Endothelial cell of umbilical vein (primary cell): ENCODE measurements around the gene RAB18.

Experiments
- EZH2 ChIP-seq: IDR thresholded peaks from 2 replicates; pipeline ENCODE4 v1.6.1; 2012; ENCODE audit warnings: borderline replicate concordance, low read depth, mild to moderate bottlenecking, moderate library complexity, low read length, inconsistent platforms; ENCODE audit not compliant: severe bottlenecking
- FOS ChIP-seq: IDR thresholded peaks from 2 replicates; pipeline ENCODE4 v1.6.1; 2011; ENCODE audit warnings: mild to moderate bottlenecking, low read length, moderate library complexity, borderline replicate concordance; ENCODE audit not compliant: insufficient read depth
- JUN ChIP-seq: IDR thresholded peaks from 2 replicates; pipeline ENCODE4 v1.6.1; 2011; ENCODE audit warnings: borderline replicate concordance, low read depth; ENCODE audit not compliant: insufficient read length, insufficient read depth
- MYC ChIP-seq: IDR thresholded peaks from one replicate; pipeline ENCODE4 v1.6.1; 2011; ENCODE audit warnings: mild to moderate bottlenecking, low read depth, low read length
- POLR2A ChIP-seq: IDR thresholded peaks from 2 replicates; pipeline ENCODE4 v1.6.1; 2012; ENCODE audit warnings: low read depth, mild to moderate bottlenecking, control low read depth, low read length
- POLR2AphosphoS5 ChIP-seq: IDR thresholded peaks from 2 replicates; pipeline ENCODE4 v1.6.1; 2012; ENCODE audit warnings: low read depth, mild to moderate bottlenecking, control low read depth, low read length, moderate library complexity; ENCODE audit not compliant: insufficient read depth
- TF ChIP-seq, protein P1 (sequence below), 2 donors: IDR thresholded peaks; 1 replicate in 1 of 2; 2 replicates in 1 of 2; pipeline ENCODE4 v1.5.1; 2011; ENCODE audit warnings: low read length in 2 of 2, mild to moderate bottlenecking in 2 of 2, moderate library complexity in 2 of 2, control low read depth in 1 of 2, inconsistent platforms in 1 of 2, low read depth in 1 of 2; ENCODE audit not compliant: insufficient read depth in 1 of 2; ENCODE audit errors: extremely low read depth in 1 of 2
- TF ChIP-seq, protein P2 (sequence below): IDR thresholded peaks from 2 replicates; pipeline ENCODE4 v1.6.1; 2011; ENCODE audit not compliant: insufficient read depth, insufficient read length

DNA sequence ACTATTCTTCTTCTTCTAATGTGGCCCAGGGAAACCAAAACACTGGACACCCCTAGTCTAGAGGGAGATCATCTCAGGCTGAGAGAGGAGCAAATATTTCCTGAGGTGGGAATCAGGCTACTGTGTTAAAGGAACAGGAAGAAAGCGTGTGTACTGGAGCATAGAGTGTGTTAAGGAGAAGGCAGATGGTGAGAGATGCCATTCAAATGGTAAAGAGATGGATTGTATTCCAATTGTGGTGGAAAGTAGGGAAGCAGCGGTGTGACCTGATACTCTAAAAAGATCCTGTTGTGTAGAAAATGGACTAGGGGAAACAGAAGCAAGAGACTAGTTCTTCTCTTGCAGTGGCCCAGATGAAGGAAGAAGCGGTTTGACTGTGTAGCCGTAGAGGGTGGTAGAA, 31.2 kb downstream of the RAB18 start:
- TF ChIP-seq, protein P1, sequence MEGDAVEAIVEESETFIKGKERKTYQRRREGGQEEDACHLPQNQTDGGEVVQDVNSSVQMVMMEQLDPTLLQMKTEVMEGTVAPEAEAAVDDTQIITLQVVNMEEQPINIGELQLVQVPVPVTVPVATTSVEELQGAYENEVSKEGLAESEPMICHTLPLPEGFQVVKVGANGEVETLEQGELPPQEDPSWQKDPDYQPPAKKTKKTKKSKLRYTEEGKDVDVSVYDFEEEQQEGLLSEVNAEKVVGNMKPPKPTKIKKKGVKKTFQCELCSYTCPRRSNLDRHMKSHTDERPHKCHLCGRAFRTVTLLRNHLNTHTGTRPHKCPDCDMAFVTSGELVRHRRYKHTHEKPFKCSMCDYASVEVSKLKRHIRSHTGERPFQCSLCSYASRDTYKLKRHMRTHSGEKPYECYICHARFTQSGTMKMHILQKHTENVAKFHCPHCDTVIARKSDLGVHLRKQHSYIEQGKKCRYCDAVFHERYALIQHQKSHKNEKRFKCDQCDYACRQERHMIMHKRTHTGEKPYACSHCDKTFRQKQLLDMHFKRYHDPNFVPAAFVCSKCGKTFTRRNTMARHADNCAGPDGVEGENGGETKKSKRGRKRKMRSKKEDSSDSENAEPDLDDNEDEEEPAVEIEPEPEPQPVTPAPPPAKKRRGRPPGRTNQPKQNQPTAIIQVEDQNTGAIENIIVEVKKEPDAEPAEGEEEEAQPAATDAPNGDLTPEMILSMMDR (IDR thresholded peaks at IDR 0.05; ENCODE audit: extremely low read depth in 1 of 2, insufficient read depth in 1 of 2, low read depth in 1 of 2, low read length in 2 of 2): no peak
- TF ChIP-seq JUN: no peak
- no peak for TF ChIP-seq MYC
- no peak for TF ChIP-seq EZH2
- no peak for TF ChIP-seq POLR2A
- TF ChIP-seq POLR2AphosphoS5: no peak
- TF ChIP-seq, protein P2, sequence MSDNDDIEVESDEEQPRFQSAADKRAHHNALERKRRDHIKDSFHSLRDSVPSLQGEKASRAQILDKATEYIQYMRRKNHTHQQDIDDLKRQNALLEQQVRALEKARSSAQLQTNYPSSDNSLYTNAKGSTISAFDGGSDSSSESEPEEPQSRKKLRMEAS: no peak
- no peak for TF ChIP-seq FOS
